SK-N-SH (cell line): ENCODE measurements around the gene ETS1. TPM values are rescaled to one million over a fixed set of nuclear protein-coding genes. Genes with fewer than 3 reads are reported as not detected.

Experiments
- CTCF ChIA-PET: fragments of 300-600, 350-600 bp; formaldehyde crosslinking; extraction: SDS; loops from one replicate; lab custom pipeline; 2021; lab: Yijun Ruan, JAX
- POLR2A ChIA-PET: fragments of 350-600 bp; sonication (Branson Sonifier 250); formaldehyde crosslinking; extraction: SDS; loops from one replicate; lab custom pipeline; 2020; ENCODE audit warnings: antibody characterized with exemption, inconsistent platforms; lab: Yijun Ruan, JAX
- DNase-seq: peaks from one replicate; pipeline ENCODE4 v3.0.0; 2012
- H2AFZ ChIP-seq: fragments of 200-600 bp; sonication (generic); 2 replicates; pipeline ENCODE4 v1.8.1; 2016; ENCODE audit warnings: antibody characterized with exemption, mild to moderate bottlenecking, low read depth
- H3F3A ChIP-seq: fragments of 200-600 bp; sonication (generic); replicated peaks from 2 replicates; pipeline ENCODE3; 2016; ENCODE audit warnings: antibody characterized with exemption, mild to moderate bottlenecking; ENCODE audit not compliant: insufficient read depth
- H3K27ac ChIP-seq, 2 experiments: fragments of 200-500 bp in 1 of 2; fragments of 200-600 bp in 1 of 2; sonication (Bioruptor generic) in 1 of 2; sonication (generic), shearing (Covaris generic) in 1 of 2; 2 replicates each; pipeline versions ENCODE4 v1.5.1 to v1.6.1; 2014 to 2016; ENCODE audit warnings: low read depth in 2 of 2, inconsistent platforms in 1 of 2, low read length in 1 of 2, mild to moderate bottlenecking in 1 of 2, mixed read lengths in 1 of 2
- H3K27me3 ChIP-seq: fragments of 200-600 bp; sonication (generic), shearing (Covaris generic); 2 replicates; pipeline ENCODE4 v1.6.1; 2016; ENCODE audit warnings: mixed run types; ENCODE audit not compliant: insufficient read depth
- H3K36me3 ChIP-seq, 2 experiments: fragments of 200-500 bp in 1 of 2; fragments of 200-600 bp in 1 of 2; sonication (Bioruptor generic) in 1 of 2; sonication (generic) in 1 of 2; replicated peaks in 1 of 2; 2 replicates each; pipeline versions ENCODE3 to v1.5.1; 2014 to 2016; ENCODE audit warnings: low read length in 1 of 2, mild to moderate bottlenecking in 1 of 2; ENCODE audit not compliant: insufficient read depth in 2 of 2, control insufficient read depth in 1 of 2
- H3K4me1 ChIP-seq, 2 experiments: fragments of 200-500 bp in 1 of 2; fragments of 200-600 bp in 1 of 2; sonication (Bioruptor generic) in 1 of 2; sonication (generic), shearing (Covaris generic) in 1 of 2; 2 replicates each; pipeline versions ENCODE4 v1.5.1 to v1.6.1; 2014 to 2016; ENCODE audit warnings: low read depth in 1 of 2, low read length in 1 of 2, mixed run types in 1 of 2; ENCODE audit not compliant: insufficient read depth in 2 of 2, control insufficient read depth in 1 of 2
- H3K4me2 ChIP-seq: fragments of 200-600 bp; sonication (generic), shearing (Covaris generic); 2 replicates; pipeline ENCODE4 v1.6.1; 2017; ENCODE audit warnings: mixed run types
- H3K4me3 ChIP-seq, 2 experiments: fragments of 200-500 bp in 1 of 2; fragments of 200-600 bp in 1 of 2; sonication (Bioruptor generic) in 1 of 2; sonication (generic), shearing (Covaris generic) in 1 of 2; 2 replicates each; pipeline versions ENCODE4 v1.5.1 to v1.8.1; 2014 to 2016; ENCODE audit warnings: low read depth in 2 of 2, inconsistent platforms in 1 of 2, low read length in 1 of 2, mild to moderate bottlenecking in 1 of 2, mixed read lengths in 1 of 2, moderate library complexity in 1 of 2
- H3K79me2 ChIP-seq: fragments of 200-600 bp; sonication (generic); 2 replicates; pipeline ENCODE4 v1.8.1; 2017; ENCODE audit warnings: mild to moderate bottlenecking; ENCODE audit not compliant: insufficient read depth
- H3K9ac ChIP-seq: fragments of 200-600 bp; sonication (generic); 2 replicates; pipeline ENCODE4 v1.6.1; 2017; ENCODE audit warnings: mixed run types
- H3K9me2 ChIP-seq: fragments of 200-600 bp; sonication (generic); 2 replicates; pipeline ENCODE4 v1.6.1; 2017; ENCODE audit warnings: mixed run types
- H3K9me3 ChIP-seq: fragments of 200-600 bp; sonication (generic); 2 replicates; pipeline ENCODE4 v1.6.1; 2017; ENCODE audit warnings: mixed run types, mild to moderate bottlenecking, moderate library complexity
- H4K20me1 ChIP-seq: fragments of 200-600 bp; sonication (generic); 2 replicates; pipeline ENCODE4 v1.6.1; 2017; ENCODE audit warnings: mild to moderate bottlenecking, mixed run types; ENCODE audit not compliant: insufficient read depth
- CHD2 ChIP-seq: fragments of 150-350 bp; IDR thresholded peaks from 2 replicates; pipeline ENCODE4 v1.6.1; 2018; ENCODE audit warnings: low read length; ENCODE audit not compliant: partially characterized antibody
- EP300 ChIP-seq, 2 experiments: IDR thresholded peaks; 2 replicates each; pipeline versions ENCODE4 v1.4.0 to v1.6.1; 2012; ENCODE audit warnings: borderline replicate concordance in 1 of 2, low read depth in 1 of 2, low read length in 1 of 2
- FOSL2 ChIP-seq: IDR thresholded peaks from 2 replicates; pipeline ENCODE4 v1.4.0; 2012; ENCODE audit warnings: low read depth, mild to moderate bottlenecking, moderate library complexity, borderline replicate concordance
- FOXJ3 ChIP-seq: sonication (generic); formaldehyde crosslinking; IDR thresholded peaks from 2 replicates; pipeline ENCODE4 v1.5.1; 2020; ENCODE audit warnings: mild to moderate bottlenecking, missing genetic modification reagents
- FOXM1 ChIP-seq: IDR thresholded peaks from 2 replicates; pipeline ENCODE4 v1.4.0; 2012; ENCODE audit warnings: low read depth, mild to moderate bottlenecking
- GABPA ChIP-seq: IDR thresholded peaks from 2 replicates; pipeline ENCODE4 v1.4.0; 2012; ENCODE audit warnings: low read depth, mild to moderate bottlenecking
- JUND ChIP-seq: IDR thresholded peaks from 2 replicates; pipeline ENCODE4 v1.4.0; 2012
- MXI1 ChIP-seq: IDR thresholded peaks from 2 replicates; pipeline ENCODE4 v1.6.1; 2012; ENCODE audit warnings: mild to moderate bottlenecking, low read depth, low read length, improper control_type of control experiment
- NRF1 ChIP-seq: IDR thresholded peaks from 2 replicates; pipeline ENCODE4 v1.6.1; 2012; ENCODE audit warnings: low read depth, mild to moderate bottlenecking, low read length
- POLR2AphosphoS5 ChIP-seq: IDR thresholded peaks from 2 replicates; pipeline ENCODE4 v1.6.1; 2012; ENCODE audit warnings: low read depth, low read length
- RAD21 ChIP-seq: IDR thresholded peaks from 2 replicates; pipeline ENCODE4 v1.6.1; 2012; ENCODE audit warnings: mild to moderate bottlenecking, low read length
- RCOR1 ChIP-seq: fragments of 150-350 bp; IDR thresholded peaks from 2 replicates; pipeline ENCODE4 v1.6.1; 2017; ENCODE audit warnings: antibody characterized with exemption, low read length
- RXRA ChIP-seq: IDR thresholded peaks from 2 replicates; pipeline ENCODE4 v1.4.0; 2012; ENCODE audit warnings: low read depth, mild to moderate bottlenecking, borderline replicate concordance
- SMC3 ChIP-seq: IDR thresholded peaks from 2 replicates; pipeline ENCODE4 v1.6.1; 2012; ENCODE audit warnings: low read depth, low read length, improper control_type of control experiment
- TCF12 ChIP-seq: IDR thresholded peaks from 2 replicates; pipeline ENCODE4 v1.4.0; 2012
- YY1 ChIP-seq: IDR thresholded peaks from 2 replicates; pipeline ENCODE4 v1.4.0; 2012; ENCODE audit warnings: low read depth, mild to moderate bottlenecking
- WGBS: methylation state at CpG from one replicate; pipeline ENCODE4 v1.1.6; 2017; ENCODE audit warnings: low lambda C conversion rate; 5-methylcytosine and 5-hydroxymethylcytosine counted together
- polyA plus RNA-seq, 3 experiments: library from polyadenylated mRNA; depleted of rRNA; stranded (reverse); fragments of >200 nt; gene quantifications; 2 replicates each; pipeline ENCODE4 v1.2.3, GENCODE V29; 2012
- TF ChIP-seq, protein P1 (sequence below): IDR thresholded peaks from 2 replicates; pipeline ENCODE4; 2012
- TF ChIP-seq, protein P2 (sequence below): fragments of 200-600 bp; sonication (generic); IDR thresholded peaks from 2 replicates; pipeline ENCODE4 v1.6.1; 2017; ENCODE audit warnings: antibody characterized with exemption, mild to moderate bottlenecking, moderate library complexity
- TF ChIP-seq, protein P3 (sequence below): IDR thresholded peaks from 2 replicates; pipeline ENCODE4 v1.4.0; 2012; ENCODE audit warnings: low read depth
- TF ChIP-seq, protein P4 (sequence below): IDR thresholded peaks from 2 replicates; pipeline ENCODE4 v1.6.1; 2012; ENCODE audit warnings: mild to moderate bottlenecking, low read depth, low read length, moderate library complexity

The ETS1 gene
- polyA plus RNA-seq, 1 of the 3 experiments (the other 2 are of a cell fraction): 14.5 TPM

DNA sequence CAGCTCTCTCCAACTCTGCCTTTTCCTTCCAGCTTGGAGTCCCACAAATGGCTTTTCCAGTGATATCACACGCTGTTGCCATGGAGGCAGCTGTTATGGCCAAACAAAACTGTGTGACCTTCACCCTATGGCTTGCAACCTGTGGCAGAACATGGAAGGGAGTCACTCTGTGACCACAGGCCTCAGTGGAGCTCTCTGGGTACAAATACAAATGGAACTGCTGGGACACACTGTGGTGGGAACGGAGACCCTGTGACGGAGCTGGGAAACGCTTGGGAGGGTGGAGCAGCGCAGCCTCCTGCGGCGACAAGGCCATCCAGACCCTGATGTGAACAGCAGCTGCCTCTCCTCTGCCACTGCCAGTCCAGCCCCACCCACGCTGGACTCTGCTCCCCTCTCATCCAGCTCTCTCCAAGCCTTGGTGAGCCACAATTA is 162.5 kb downstream of the ETS1 start:
- H3K4me2 ChIP-seq: no peak overlapping the region
- ChIA-PET CTCF (interaction anchor here (0.9 kb wide), 1 partner anchor 11 kb away, joined by 3 read pairs; no protein-coding TSS in a partner anchor), POLR2A (no interaction called here)
- peaks cover 16 to 46% of the 10 kb centered on the region in 2 experiments; a peak in 3 of 4 replicates for H3K4me1 ChIP-seq
- no peaks in the 10 kb centered on the region for H3K27me3 ChIP-seq
- H3K9me3 ChIP-seq: no peaks in the 10 kb centered on the region
- WGBS: 97% methylated on average over 8 of the region's 8 CpGs
- TF ChIP-seq YY1 (no peak), CHD2 (no peak), FOSL2 (no peak), NRF1 (no peak), FOXJ3 (CRISPR knock-in tag) (no peak), FOXM1 (no peak), MXI1 (no peak), TCF12 (no peak), SMC3 (no peak), POLR2AphosphoS5 (no peak), GABPA (no peak), RXRA (no peak), RAD21 (no peak), JUND (no peak)
- TF ChIP-seq, protein P1, sequence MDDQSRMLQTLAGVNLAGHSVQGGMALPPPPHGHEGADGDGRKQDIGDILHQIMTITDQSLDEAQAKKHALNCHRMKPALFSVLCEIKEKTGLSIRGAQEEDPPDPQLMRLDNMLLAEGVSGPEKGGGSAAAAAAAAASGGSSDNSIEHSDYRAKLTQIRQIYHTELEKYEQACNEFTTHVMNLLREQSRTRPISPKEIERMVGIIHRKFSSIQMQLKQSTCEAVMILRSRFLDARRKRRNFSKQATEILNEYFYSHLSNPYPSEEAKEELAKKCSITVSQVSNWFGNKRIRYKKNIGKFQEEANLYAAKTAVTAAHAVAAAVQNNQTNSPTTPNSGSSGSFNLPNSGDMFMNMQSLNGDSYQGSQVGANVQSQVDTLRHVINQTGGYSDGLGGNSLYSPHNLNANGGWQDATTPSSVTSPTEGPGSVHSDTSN: no peak
- TF ChIP-seq, protein P2, sequence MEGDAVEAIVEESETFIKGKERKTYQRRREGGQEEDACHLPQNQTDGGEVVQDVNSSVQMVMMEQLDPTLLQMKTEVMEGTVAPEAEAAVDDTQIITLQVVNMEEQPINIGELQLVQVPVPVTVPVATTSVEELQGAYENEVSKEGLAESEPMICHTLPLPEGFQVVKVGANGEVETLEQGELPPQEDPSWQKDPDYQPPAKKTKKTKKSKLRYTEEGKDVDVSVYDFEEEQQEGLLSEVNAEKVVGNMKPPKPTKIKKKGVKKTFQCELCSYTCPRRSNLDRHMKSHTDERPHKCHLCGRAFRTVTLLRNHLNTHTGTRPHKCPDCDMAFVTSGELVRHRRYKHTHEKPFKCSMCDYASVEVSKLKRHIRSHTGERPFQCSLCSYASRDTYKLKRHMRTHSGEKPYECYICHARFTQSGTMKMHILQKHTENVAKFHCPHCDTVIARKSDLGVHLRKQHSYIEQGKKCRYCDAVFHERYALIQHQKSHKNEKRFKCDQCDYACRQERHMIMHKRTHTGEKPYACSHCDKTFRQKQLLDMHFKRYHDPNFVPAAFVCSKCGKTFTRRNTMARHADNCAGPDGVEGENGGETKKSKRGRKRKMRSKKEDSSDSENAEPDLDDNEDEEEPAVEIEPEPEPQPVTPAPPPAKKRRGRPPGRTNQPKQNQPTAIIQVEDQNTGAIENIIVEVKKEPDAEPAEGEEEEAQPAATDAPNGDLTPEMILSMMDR: no peak
- TF ChIP-seq, protein P3, sequence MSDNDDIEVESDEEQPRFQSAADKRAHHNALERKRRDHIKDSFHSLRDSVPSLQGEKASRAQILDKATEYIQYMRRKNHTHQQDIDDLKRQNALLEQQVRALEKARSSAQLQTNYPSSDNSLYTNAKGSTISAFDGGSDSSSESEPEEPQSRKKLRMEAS: no peak
- peak; percentile 37 for DNase-seq
- H3K4me3 ChIP-seq: no peak overlapping the region
- no peak overlapping the region for H2AFZ ChIP-seq
- H3F3A ChIP-seq: no peaks in the 10 kb centered on the region
- H4K20me1 ChIP-seq: no peaks in the 10 kb centered on the region
- no peaks in the 10 kb centered on the region for H3K9me2 ChIP-seq
- H3K36me3 ChIP-seq: no peaks in the 10 kb centered on the region
- no peak overlapping the region for H3K9ac ChIP-seq
- peak overlapping the region in 1 of 2 experiments; percentile 12; a peak in 1 of 4 replicates for H3K27ac ChIP-seq
- no peaks in the 10 kb centered on the region for H3K79me2 ChIP-seq

DNA sequence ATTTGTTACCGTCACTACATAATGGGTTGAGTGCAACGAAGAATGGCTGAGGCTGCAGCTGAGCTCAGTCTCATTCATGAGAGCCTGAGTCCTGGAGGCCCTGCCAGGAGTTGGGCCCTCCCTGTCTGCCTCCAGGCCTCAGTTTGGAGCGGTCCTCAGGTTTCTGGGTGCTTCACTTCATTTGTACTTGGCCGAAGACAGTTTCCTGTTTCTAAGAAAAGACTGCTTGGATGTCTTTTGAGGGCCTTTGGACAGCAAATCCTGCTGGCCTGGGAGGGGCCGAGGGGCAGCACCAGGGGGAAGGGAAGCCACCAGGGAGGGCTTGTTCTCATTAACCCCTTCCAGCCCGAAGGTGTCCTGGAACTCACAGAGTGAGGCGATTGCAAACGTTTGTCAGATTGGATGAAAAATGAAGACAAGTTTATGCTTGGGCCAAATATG is 163.1 kb downstream of the ETS1 start:
- DNase-seq: no peak
- CTCF ChIA-PET: interaction anchor here (0.9 to 2.1 kb wide), 3 partner anchors 10 to 252 kb away, joined by 3 to 9 read pairs (median 4); no protein-coding TSS in a partner anchor
- no peak for TF ChIP-seq FOXM1
- TF ChIP-seq RCOR1: no peak
- TF ChIP-seq FOSL2: no peak
- TF ChIP-seq, protein P2: no peak
- TF ChIP-seq, protein P4, sequence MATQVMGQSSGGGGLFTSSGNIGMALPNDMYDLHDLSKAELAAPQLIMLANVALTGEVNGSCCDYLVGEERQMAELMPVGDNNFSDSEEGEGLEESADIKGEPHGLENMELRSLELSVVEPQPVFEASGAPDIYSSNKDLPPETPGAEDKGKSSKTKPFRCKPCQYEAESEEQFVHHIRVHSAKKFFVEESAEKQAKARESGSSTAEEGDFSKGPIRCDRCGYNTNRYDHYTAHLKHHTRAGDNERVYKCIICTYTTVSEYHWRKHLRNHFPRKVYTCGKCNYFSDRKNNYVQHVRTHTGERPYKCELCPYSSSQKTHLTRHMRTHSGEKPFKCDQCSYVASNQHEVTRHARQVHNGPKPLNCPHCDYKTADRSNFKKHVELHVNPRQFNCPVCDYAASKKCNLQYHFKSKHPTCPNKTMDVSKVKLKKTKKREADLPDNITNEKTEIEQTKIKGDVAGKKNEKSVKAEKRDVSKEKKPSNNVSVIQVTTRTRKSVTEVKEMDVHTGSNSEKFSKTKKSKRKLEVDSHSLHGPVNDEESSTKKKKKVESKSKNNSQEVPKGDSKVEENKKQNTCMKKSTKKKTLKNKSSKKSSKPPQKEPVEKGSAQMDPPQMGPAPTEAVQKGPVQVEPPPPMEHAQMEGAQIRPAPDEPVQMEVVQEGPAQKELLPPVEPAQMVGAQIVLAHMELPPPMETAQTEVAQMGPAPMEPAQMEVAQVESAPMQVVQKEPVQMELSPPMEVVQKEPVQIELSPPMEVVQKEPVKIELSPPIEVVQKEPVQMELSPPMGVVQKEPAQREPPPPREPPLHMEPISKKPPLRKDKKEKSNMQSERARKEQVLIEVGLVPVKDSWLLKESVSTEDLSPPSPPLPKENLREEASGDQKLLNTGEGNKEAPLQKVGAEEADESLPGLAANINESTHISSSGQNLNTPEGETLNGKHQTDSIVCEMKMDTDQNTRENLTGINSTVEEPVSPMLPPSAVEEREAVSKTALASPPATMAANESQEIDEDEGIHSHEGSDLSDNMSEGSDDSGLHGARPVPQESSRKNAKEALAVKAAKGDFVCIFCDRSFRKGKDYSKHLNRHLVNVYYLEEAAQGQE: no peak
- no peak for TF ChIP-seq EP300 (IDR thresholded peaks at IDR 0.05; ENCODE audit: borderline replicate concordance in 1 of 2, low read depth in 1 of 2, low read length in 1 of 2)

More for the DNA sequence above, 163.1 kb downstream of the ETS1 start:
- 74% methylated on average over 8 of the region's 8 CpGs for WGBS
- no peak overlapping the region for H3K4me2 ChIP-seq
- no peaks in the 10 kb centered on the region for H3K79me2 ChIP-seq
- no peaks in the 10 kb centered on the region for H3K9me2 ChIP-seq
- H3K36me3 ChIP-seq: no peaks in the 10 kb centered on the region
- H3K9me3 ChIP-seq: no peaks in the 10 kb centered on the region
- no peak overlapping the region for H3K9ac ChIP-seq
- H4K20me1 ChIP-seq: no peaks in the 10 kb centered on the region
- H3K27ac ChIP-seq: 0 out of 4 replicates have a peak overlapping the region, but pooled peaks of 1 of the 2 experiments have one; percentile 29
- no peak overlapping the region for H3K4me3 ChIP-seq
- peaks cover 16 to 52% of the 10 kb centered on the region in 2 experiments; a peak in 3 of 4 replicates for H3K4me1 ChIP-seq
- peak overlapping the region; percentile 48; the same call in 1 of the 2 replicates for H2AFZ ChIP-seq
- no peaks in the 10 kb centered on the region for H3F3A ChIP-seq
- no peaks in the 10 kb centered on the region for H3K27me3 ChIP-seq
- POLR2A ChIA-PET: no interaction called here
